Bronchial epithelial cell (primary cell): ENCODE results near the gene RAC3. TPM values are rescaled to one million over a fixed set of nuclear protein-coding genes. Genes with fewer than 3 reads are reported as not detected.

Source experiments
- DNase-seq: peaks from one replicate; pipeline ENCODE4 v3.0.0-alpha.2; 2010; ENCODE audit warnings: low read depth
- FAIRE-seq: peaks from 2 replicates; lab custom pipeline; 2011; peaks lifted over from hg19 to GRCh38; lab: Jason Lieb, UNC
- H3K27me3 ChIP-seq: 2 replicates; pipeline ENCODE4 v1.5.1; 2011; ENCODE audit warnings: low read length; ENCODE audit not compliant: control insufficient read depth, insufficient read depth
- H3K36me3 ChIP-seq: 2 replicates; pipeline ENCODE4 v1.5.1; 2011; ENCODE audit warnings: low read length; ENCODE audit not compliant: control insufficient read depth, insufficient read depth
- H3K4me3 ChIP-seq: 2 replicates; pipeline ENCODE4 v1.5.1; 2011; ENCODE audit warnings: mild to moderate bottlenecking, low read depth, low read length, control low read depth
- CTCF ChIP-seq: IDR thresholded peaks from 2 replicates; pipeline ENCODE4 v1.5.1; 2011; ENCODE audit warnings: mild to moderate bottlenecking, moderate library complexity, low read length, control low read depth, inconsistent platforms; ENCODE audit not compliant: insufficient read depth, severe bottlenecking
- total RNA-seq: library from RNA; depleted of rRNA; stranded (reverse); fragments of >200 nt; gene quantifications from 2 replicates; pipeline ENCODE4 v1.2.1, GENCODE V29; 2014

Gene RAC3
- total RNA-seq, 1 donor from 2014 or later, result 18.7 TPM

GRCh38 chr17:82073446-82073845 lies 42.0 kb downstream of the RAC3 start:
- Histone ChIP-seq H3K36me3 (peaks cover 3% of the 10 kb centered on the region), H3K27me3 (no peaks in the 10 kb centered on the region), H3K4me3 (no peak overlapping the region)
- DNase-seq (peak; percentile 69), FAIRE-seq (peak; percentile 36)
- no peak for TF ChIP-seq CTCF

GRCh38 chr17:82076018-82076784 lies 44.7 kb downstream of the RAC3 start:
- Histone ChIP-seq H3K4me3 (no peak overlapping the region), H3K36me3 (peaks cover 23% of the 10 kb centered on the region), H3K27me3 (no peaks in the 10 kb centered on the region)
- no peak for TF ChIP-seq CTCF
- FAIRE-seq (no peak), DNase-seq (peak; percentile 32)

- FAIRE-seq, result no peak
- TF ChIP-seq CTCF, result no peak
Observed at GRCh38 chr17:82076785-82077591, 45.5 kb downstream of the RAC3 start.

GRCh38 chr17:82077617-82078358 lies 46.3 kb downstream of the RAC3 start:
- peaks cover 36% of the 10 kb centered on the region for H3K36me3 ChIP-seq
- no peak for TF ChIP-seq CTCF
- H3K27me3 ChIP-seq, result no peaks in the 10 kb centered on the region
- FAIRE-seq (no peak), DNase-seq (no peak)
- no peak overlapping the region for H3K4me3 ChIP-seq

More at GRCh38 chr17:82076785-82077591, 45.5 kb downstream of the RAC3 start:
- no peak overlapping the region for H3K4me3 ChIP-seq
- peaks cover 29% of the 10 kb centered on the region for H3K36me3 ChIP-seq
- no peaks in the 10 kb centered on the region for H3K27me3 ChIP-seq
- no peak for DNase-seq

- no peak overlapping the region for H3K4me3 ChIP-seq
- TF ChIP-seq CTCF, result no peak
- no peak for DNase-seq
- H3K27me3 ChIP-seq, result no peaks in the 10 kb centered on the region
- no peak for FAIRE-seq
- H3K36me3 ChIP-seq, result peaks cover 42% of the 10 kb centered on the region
Observed at GRCh38 chr17:82078433-82078832, 47.0 kb downstream of the RAC3 start.
